Cardiac muscle cell (in vitro differentiated cells and primary cell): ENCODE results near the gene RREB1. TPM values are rescaled to one million over a fixed set of nuclear protein-coding genes. Genes with fewer than 3 reads are reported as not detected.

Source experiments
- DNase-seq, 2 donors: peaks; one replicate each; pipeline versions ENCODE4 v3.0.0 to v3.0.0-alpha.2; 2010 to 2017; ENCODE audit warnings: low read depth in 1 of 2, low spot score in 1 of 2
- H3K27ac ChIP-seq: fragments of 200-600 bp; sonication (generic); 2 replicates; pipeline ENCODE4 v1.5.1; 2016
- H3K27me3 ChIP-seq: fragments of 200-600 bp; sonication (generic); 2 replicates; pipeline ENCODE4 v1.6.0; 2016; ENCODE audit warnings: control low read depth
- H3K36me3 ChIP-seq: fragments of 200-600 bp; sonication (generic); 2 replicates; pipeline ENCODE4 v1.5.1; 2016; ENCODE audit warnings: control low read depth
- H3K4me1 ChIP-seq: fragments of 200-600 bp; sonication (generic); 2 replicates; pipeline ENCODE4 v1.8.1; 2017; ENCODE audit warnings: low read depth, mild to moderate bottlenecking, mixed run types
- H3K4me3 ChIP-seq: fragments of 200-600 bp; sonication (generic); 2 replicates; pipeline ENCODE4 v1.5.1; 2016; ENCODE audit warnings: mild to moderate bottlenecking
- H3K9me3 ChIP-seq: fragments of 200-600 bp; sonication (generic); 2 replicates; pipeline ENCODE4 v1.5.1; 2017; ENCODE audit warnings: low read depth, mild to moderate bottlenecking, control low read depth
- CTCF ChIP-seq: IDR thresholded peaks from 2 replicates; pipeline ENCODE4 v1.5.1; 2012; ENCODE audit warnings: low read depth, mild to moderate bottlenecking, low read length
- polyA plus RNA-seq: library from polyadenylated mRNA; unstranded; fragments of >200 nt; fragmentation: Nextera tagmentation; extraction: Ambion mirVana; gene quantifications from 2 replicates; pipeline ENCODE4 v1.2.1, GENCODE V29; 2016
- total RNA-seq: library from RNA; depleted of rRNA; stranded (reverse); fragments of >200 nt; gene quantifications from 2 replicates; pipeline ENCODE4 v1.2.3, GENCODE V29; 2016

RREB1 gene
- total and polyA plus RNA-seq, 2 experiments from 2014 or later: 15.4 to 55.3 TPM

GRCh38 chr6:7087491-7087979 is 20.2 kb upstream of the RREB1 start:
- Histone ChIP-seq H3K27ac (no peak overlapping the region), H3K27me3 (no peaks in the 10 kb centered on the region), H3K9me3 (no peaks in the 10 kb centered on the region), H3K4me3 (no peak overlapping the region), H3K4me1 (no peaks in the 10 kb centered on the region), H3K36me3 (no peaks in the 10 kb centered on the region)
- TF ChIP-seq CTCF: no peak
- no peak for DNase-seq

GRCh38 chr6:7088076-7088742 is 19.6 kb upstream of the RREB1 start:
- Histone ChIP-seq H3K9me3 (no peaks in the 10 kb centered on the region), H3K4me1 (no peaks in the 10 kb centered on the region), H3K27ac (no peak overlapping the region), H3K27me3 (no peaks in the 10 kb centered on the region), H3K4me3 (no peak overlapping the region), H3K36me3 (no peaks in the 10 kb centered on the region)
- DNase-seq: no peak
- TF ChIP-seq CTCF: no peak

GRCh38 chr6:7098993-7099392 is 8.8 kb upstream of the RREB1 start:
- H3K36me3 ChIP-seq: no peaks in the 10 kb centered on the region
- H3K4me1 ChIP-seq: no peaks in the 10 kb centered on the region
- H3K4me3 ChIP-seq: no peak overlapping the region
- no peak for DNase-seq
- H3K27me3 ChIP-seq: no peaks in the 10 kb centered on the region
- no peak for TF ChIP-seq CTCF
- no peak overlapping the region for H3K27ac ChIP-seq
- H3K9me3 ChIP-seq: no peaks in the 10 kb centered on the region

- no peaks in the 10 kb centered on the region for H3K27me3 ChIP-seq
- no peak for TF ChIP-seq CTCF
- H3K36me3 ChIP-seq: no peaks in the 10 kb centered on the region
- DNase-seq: no peak
- no peaks in the 10 kb centered on the region for H3K4me1 ChIP-seq
- H3K9me3 ChIP-seq: no peaks in the 10 kb centered on the region
- no peak overlapping the region for H3K4me3 ChIP-seq
- H3K27ac ChIP-seq: no peak overlapping the region
These were observed 7.5 kb upstream of the RREB1 start for GRCh38 chr6:7100072-7100752.

- H3K4me1 ChIP-seq: no peaks in the 10 kb centered on the region
- no peak for DNase-seq
- no peak for TF ChIP-seq CTCF
- H3K27ac ChIP-seq: no peak overlapping the region
- no peaks in the 10 kb centered on the region for H3K9me3 ChIP-seq
- H3K36me3 ChIP-seq: no peaks in the 10 kb centered on the region
- H3K4me3 ChIP-seq: no peak overlapping the region
- no peaks in the 10 kb centered on the region for H3K27me3 ChIP-seq
These were observed 7.0 kb upstream of the RREB1 start for GRCh38 chr6:7100753-7101081.
